Stimulated activated naive B cell treated with anti-CD40 and anti-IgM and Interleukin-4, amounts not matched to agents 10 μg/mL and 1 μg/mL and 100 μg/mL, for 72 hours (primary cell): ENCODE results near the gene ASXL1.
A peak's percentile ranks its signal among the peaks of the same experiment; 100 is the strongest.

Source experiments
- ATAC-seq, 2 donors: fragments of 150-1000 bp; cut with Tn5 transposase; replicated peaks; 2 replicates each; pipeline ENCODE4 v1.10.0; 2021; ENCODE audit warnings: moderate library complexity in 1 of 2
- DNase-seq: peaks from one replicate; pipeline ENCODE4 v3.0.0; 2021
- H3K27ac Mint-ChIP-seq: one replicate; pipeline ENCODE4 v1.8.0; 2022; ENCODE audit warnings: mild to moderate bottlenecking, mixed read lengths
- H3K27me3 Mint-ChIP-seq, 2 donors: one replicate each; pipeline ENCODE4 v1.8.0; 2022; ENCODE audit warnings: mixed read lengths in 2 of 2
- H3K36me3 Mint-ChIP-seq, 2 donors: one replicate each; pipeline ENCODE4 v1.8.0; 2022; ENCODE audit warnings: mixed read lengths in 2 of 2, mild to moderate bottlenecking in 1 of 2
- H3K4me1 Mint-ChIP-seq, 2 donors: one replicate each; pipeline ENCODE4 v1.8.0; 2022; ENCODE audit warnings: mixed read lengths in 2 of 2, mild to moderate bottlenecking in 1 of 2
- H3K4me3 Mint-ChIP-seq, 2 donors: one replicate each; pipeline ENCODE4 v1.8.0; 2022; ENCODE audit warnings: mild to moderate bottlenecking in 2 of 2, mixed read lengths in 2 of 2, moderate library complexity in 1 of 2
- H3K9me3 Mint-ChIP-seq, 2 donors: one replicate each; pipeline ENCODE4 v1.8.0; 2022; ENCODE audit warnings: mixed read lengths in 2 of 2, mild to moderate bottlenecking in 1 of 2

ASXL1 gene

GRCh38 chr20:32484958-32485769 lies 127.0 kb downstream of the ASXL1 start:
- DNase-seq (peak; percentile 47), ATAC-seq (peak; percentile 83 to 86)
- H3K27me3 Mint-ChIP-seq: no peaks in the 10 kb centered on the region
- peak overlapping the region; percentile 9 for H3K27ac Mint-ChIP-seq
- H3K4me3 Mint-ChIP-seq: peak overlapping the region; percentile 76 to 87
- H3K4me1 Mint-ChIP-seq: peaks cover 8 to 13% of the 10 kb centered on the region in 2 donors
- peaks cover 0 to 2% of the 10 kb centered on the region in 2 donors for H3K9me3 Mint-ChIP-seq
- H3K36me3 Mint-ChIP-seq: peaks cover 3 to 7% of the 10 kb centered on the region in 2 donors

GRCh38 chr20:32485770-32486478 lies 127.8 kb downstream of the ASXL1 start:
- no peaks in the 10 kb centered on the region for H3K27me3 Mint-ChIP-seq
- DNase-seq (no peak), ATAC-seq (no peak)
- H3K36me3 Mint-ChIP-seq: peaks cover 3 to 7% of the 10 kb centered on the region in 2 donors
- H3K4me3 Mint-ChIP-seq: no peak overlapping the region
- H3K4me1 Mint-ChIP-seq: peaks cover 11 to 13% of the 10 kb centered on the region in 2 donors
- no peak overlapping the region for H3K27ac Mint-ChIP-seq
- peaks cover 0 to 2% of the 10 kb centered on the region in 2 donors for H3K9me3 Mint-ChIP-seq

GRCh38 chr20:32487381-32487780 lies 129.2 kb downstream of the ASXL1 start:
- ATAC-seq (no peak), DNase-seq (no peak)
- Mint-ChIP-seq H3K4me1 (peaks cover 14 to 15% of the 10 kb centered on the region in 2 donors), H3K36me3 (peaks cover 3 to 7% of the 10 kb centered on the region in 2 donors), H3K4me3 (no peak overlapping the region), H3K9me3 (peaks cover 0 to 2% of the 10 kb centered on the region in 2 donors), H3K27ac (no peak overlapping the region), H3K27me3 (no peaks in the 10 kb centered on the region)

GRCh38 chr20:32488066-32488838 lies 130.1 kb downstream of the ASXL1 start:
- H3K9me3 Mint-ChIP-seq: peaks cover 0 to 2% of the 10 kb centered on the region in 2 donors

More at GRCh38 chr20:32488066-32488838, 130.1 kb downstream of the ASXL1 start:
- peaks cover 3 to 7% of the 10 kb centered on the region in 2 donors for H3K36me3 Mint-ChIP-seq
- DNase-seq: no peak
- no peak overlapping the region for H3K27ac Mint-ChIP-seq
- ATAC-seq: no peak
- H3K27me3 Mint-ChIP-seq: no peaks in the 10 kb centered on the region
- peaks cover 15 to 22% of the 10 kb centered on the region in 2 donors for H3K4me1 Mint-ChIP-seq
- no peak overlapping the region for H3K4me3 Mint-ChIP-seq
